Gastrocnemius medialis (tissue), 4 donors: ENCODE data around the gene NEB. TPM values are rescaled to one million over a fixed set of nuclear protein-coding genes. Genes with fewer than 3 reads are reported as not detected.

ENCODE experiments used
- ATAC-seq, 2 donors: fragments of 150-250 bp; one replicate each; pipeline ENCODE4 v1.9.1; 2016
- DNase-seq, 2 donors: peaks; one replicate each; pipeline ENCODE4 v3.0.0-alpha.2; 2019
- H3K27ac ChIP-seq, 4 donors: fragments of 200-600 bp; sonication (generic); 1 replicate in 1 of 4; 2 replicates in 3 of 4; pipeline ENCODE4 v1.5.1; 2016 to 2018; ENCODE audit warnings: mild to moderate bottlenecking in 2 of 4, moderate library complexity in 1 of 4
- H3K27me3 ChIP-seq, 3 donors: fragments of 200-600 bp; sonication (generic) in 2 of 3; 1 replicate in 1 of 3; 2 replicates in 2 of 3; pipeline versions ENCODE4 v1.5.1 to v1.6.0; 2016 to 2019; ENCODE audit warnings: mild to moderate bottlenecking in 1 of 3, moderate library complexity in 1 of 3
- H3K36me3 ChIP-seq, 2 donors: fragments of 200-600 bp; sonication (generic) in 1 of 2; one replicate each; pipeline ENCODE4 v1.5.1; 2017 to 2018
- H3K4me1 ChIP-seq, 2 donors: fragments of 200-600 bp; sonication (generic) in 1 of 2; one replicate each; pipeline ENCODE4 v1.5.1; 2016 to 2017; ENCODE audit warnings: mild to moderate bottlenecking in 2 of 2
- H3K4me3 ChIP-seq, 4 donors: fragments of 200-600 bp; sonication (generic) in 3 of 4; 1 replicate in 1 of 4; 2 replicates in 3 of 4; pipeline ENCODE4 v1.5.1; 2016 to 2019; ENCODE audit warnings: mild to moderate bottlenecking in 2 of 4
- H3K9me3 ChIP-seq, 3 donors: fragments of 200-600 bp; sonication (generic) in 2 of 3; 1 replicate in 1 of 3; 2 replicates in 2 of 3; pipeline ENCODE4 v1.5.1; 2016 to 2019
- POLR2A ChIP-seq, 2 donors: fragments of 450-650 bp; IDR thresholded peaks; one replicate each; pipeline ENCODE4 v1.6.1; 2017; ENCODE audit warnings: antibody characterized with exemption in 2 of 2, mild to moderate bottlenecking in 2 of 2, moderate library complexity in 2 of 2
- in situ Hi-C, 4 donors: fragments of 200-750 bp; cut with MboI; loops; one replicate each; pipeline versions ENCODE4 v1.15.0 to v1.8.0; 2017; ENCODE audit warnings: low sequenced_read_pairs in 4 of 4
- intact Hi-C: fragments of 100-400 bp; cut with DNase I; formaldehyde crosslinking; loops from one replicate; pipeline ENCODE4 v1.15.1; 2023; ENCODE audit warnings: low total_unique reads
- total RNA-seq, 4 donors: library from RNA; depleted of rRNA; stranded (reverse); fragments of >200 nt; gene quantifications; one replicate each; pipeline versions ENCODE4 v1.1.0 to v1.2.3, GENCODE V29; 2016
- TF ChIP-seq, protein P1 (sequence below), 5 experiments: fragments of 450-650 bp in 3 of 5; fragments of 200-600 bp in 2 of 5; sonication (generic) in 2 of 5; IDR thresholded peaks in 4 of 5; conservative IDR thresholded peaks in 1 of 5; 1 replicate in 4 of 5; 2 replicates in 1 of 5; pipeline ENCODE4 v1.5.1; 2016 to 2019; ENCODE audit warnings: antibody characterized with exemption in 5 of 5, mild to moderate bottlenecking in 3 of 5, moderate library complexity in 3 of 5

NEB gene
- total RNA-seq, 4 donors from 2014 or later, result 6,824 to 7,704 (median 7,108) TPM

DNA sequence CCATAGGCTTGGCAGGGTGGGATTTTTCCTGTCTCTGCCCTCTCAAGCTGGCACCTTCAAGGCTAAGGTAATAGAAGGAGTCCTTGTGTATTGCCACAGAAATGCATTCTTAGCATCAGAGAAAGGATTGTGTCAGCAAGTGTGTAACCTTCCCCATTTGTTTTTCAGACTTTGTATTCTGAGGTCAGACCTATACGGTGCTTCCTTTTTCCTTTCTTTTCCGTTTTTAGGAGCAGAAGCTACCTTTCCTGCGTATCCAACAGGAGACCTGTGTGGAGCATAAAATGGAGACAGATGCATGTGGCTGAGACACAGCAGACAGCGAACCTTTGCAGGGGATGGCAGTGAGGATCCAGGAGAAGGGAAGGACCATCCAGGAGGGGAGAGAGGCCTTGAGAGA, 47.4 kb upstream of the NEB start:
- H3K4me3 ChIP-seq, result no peak overlapping the region
- H3K27me3 ChIP-seq, result no peaks in the 10 kb centered on the region
- TF ChIP-seq POLR2A (IDR thresholded peaks at IDR 0.05), result no peak
- TF ChIP-seq, protein P1, sequence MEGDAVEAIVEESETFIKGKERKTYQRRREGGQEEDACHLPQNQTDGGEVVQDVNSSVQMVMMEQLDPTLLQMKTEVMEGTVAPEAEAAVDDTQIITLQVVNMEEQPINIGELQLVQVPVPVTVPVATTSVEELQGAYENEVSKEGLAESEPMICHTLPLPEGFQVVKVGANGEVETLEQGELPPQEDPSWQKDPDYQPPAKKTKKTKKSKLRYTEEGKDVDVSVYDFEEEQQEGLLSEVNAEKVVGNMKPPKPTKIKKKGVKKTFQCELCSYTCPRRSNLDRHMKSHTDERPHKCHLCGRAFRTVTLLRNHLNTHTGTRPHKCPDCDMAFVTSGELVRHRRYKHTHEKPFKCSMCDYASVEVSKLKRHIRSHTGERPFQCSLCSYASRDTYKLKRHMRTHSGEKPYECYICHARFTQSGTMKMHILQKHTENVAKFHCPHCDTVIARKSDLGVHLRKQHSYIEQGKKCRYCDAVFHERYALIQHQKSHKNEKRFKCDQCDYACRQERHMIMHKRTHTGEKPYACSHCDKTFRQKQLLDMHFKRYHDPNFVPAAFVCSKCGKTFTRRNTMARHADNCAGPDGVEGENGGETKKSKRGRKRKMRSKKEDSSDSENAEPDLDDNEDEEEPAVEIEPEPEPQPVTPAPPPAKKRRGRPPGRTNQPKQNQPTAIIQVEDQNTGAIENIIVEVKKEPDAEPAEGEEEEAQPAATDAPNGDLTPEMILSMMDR (IDR thresholded peaks at IDR 0.05 in 4 of 5, conservative IDR thresholded peaks at IDR 0.05 in 1 of 5), result no peak
- peak in 1 of 2 donors; percentile 52 for ATAC-seq
- in situ Hi-C loops (no loop called here), intact Hi-C loops (no loop called here)
- H3K4me1 ChIP-seq, result peaks cover 11 to 16% of the 10 kb centered on the region in 2 donors
- DNase-seq, result no peak
- peaks cover 0 to 16% of the 10 kb centered on the region in 2 donors for H3K36me3 ChIP-seq
- H3K9me3 ChIP-seq, result no peaks in the 10 kb centered on the region
- H3K27ac ChIP-seq, result peak overlapping the region in 1 of 4 donors; percentile 36

DNA sequence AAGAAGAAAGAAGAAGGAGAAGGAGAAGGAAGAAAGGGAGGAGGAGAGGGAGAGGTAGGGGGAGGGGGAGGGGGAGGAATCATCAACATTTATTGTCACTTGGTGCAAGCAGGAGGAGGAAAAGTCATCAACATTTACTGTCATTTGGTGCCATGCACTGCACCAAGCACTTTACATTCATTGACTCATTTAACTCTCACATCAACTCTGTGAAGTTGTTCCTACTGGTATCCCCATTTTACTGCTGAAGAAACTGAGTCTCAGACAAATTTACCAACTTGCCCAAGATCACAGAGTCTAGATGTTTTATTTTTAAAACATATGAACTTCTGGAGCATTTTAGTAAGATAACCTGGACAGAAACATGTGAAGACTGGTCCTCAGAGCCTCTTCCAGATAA, 46.7 kb upstream of the NEB start:
- TF ChIP-seq POLR2A (IDR thresholded peaks at IDR 0.05), result no peak
- TF ChIP-seq, protein P1 (IDR thresholded peaks at IDR 0.05 in 4 of 5, conservative IDR thresholded peaks at IDR 0.05 in 1 of 5), result no peak
- Histone ChIP-seq H3K36me3 (peaks cover 0 to 21% of the 10 kb centered on the region in 2 donors), H3K27me3 (no peaks in the 10 kb centered on the region), H3K4me3 (no peak overlapping the region), H3K4me1 (peaks cover 4 to 9% of the 10 kb centered on the region in 2 donors), H3K27ac (peak overlapping the region in 1 of 4 donors; percentile 36), H3K9me3 (no peaks in the 10 kb centered on the region)
- in situ Hi-C loops (no loop called here), intact Hi-C loops (no loop called here)
- ATAC-seq (no peak), DNase-seq (no peak)

DNA sequence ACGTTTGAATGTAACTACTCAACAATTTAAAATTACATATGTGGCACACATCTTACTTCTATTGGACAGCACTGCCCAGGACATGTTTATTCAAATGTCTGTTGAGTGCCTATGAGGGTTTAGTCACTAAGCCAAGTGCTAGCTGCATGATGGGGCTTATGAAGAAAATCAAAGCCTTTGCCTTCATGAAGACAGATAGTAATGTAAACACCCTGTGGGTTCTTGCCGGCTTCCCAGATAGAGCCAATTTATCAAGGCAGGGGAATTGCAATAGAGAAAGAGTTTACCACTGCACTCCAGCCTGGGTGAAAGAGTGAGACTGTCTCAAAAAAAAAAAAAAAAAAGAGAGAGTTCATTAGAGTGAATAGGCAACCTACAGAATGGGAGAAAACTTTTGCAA, 43.7 kb upstream of the NEB start:
- no peaks in the 10 kb centered on the region for H3K9me3 ChIP-seq
- in situ Hi-C loops (no loop called here), intact Hi-C loops (loop anchor here (2.0 kb wide), 1 partner anchor 31 kb away; no protein-coding TSS in a partner anchor)
- H3K36me3 ChIP-seq, result peaks cover 0 to 18% of the 10 kb centered on the region in 2 donors
- DNase-seq (no peak), ATAC-seq (no peak)
- H3K4me3 ChIP-seq, result no peak overlapping the region
- peaks cover 20 to 21% of the 10 kb centered on the region in 2 donors for H3K4me1 ChIP-seq
- no peaks in the 10 kb centered on the region for H3K27me3 ChIP-seq
- TF ChIP-seq, protein P1 (IDR thresholded peaks at IDR 0.05 in 4 of 5, conservative IDR thresholded peaks at IDR 0.05 in 1 of 5), result no peak
- no peak for TF ChIP-seq POLR2A (IDR thresholded peaks at IDR 0.05)
- peak overlapping the region in 3 of 4 donors; percentile 31 to 92 (median 88) for H3K27ac ChIP-seq

DNA sequence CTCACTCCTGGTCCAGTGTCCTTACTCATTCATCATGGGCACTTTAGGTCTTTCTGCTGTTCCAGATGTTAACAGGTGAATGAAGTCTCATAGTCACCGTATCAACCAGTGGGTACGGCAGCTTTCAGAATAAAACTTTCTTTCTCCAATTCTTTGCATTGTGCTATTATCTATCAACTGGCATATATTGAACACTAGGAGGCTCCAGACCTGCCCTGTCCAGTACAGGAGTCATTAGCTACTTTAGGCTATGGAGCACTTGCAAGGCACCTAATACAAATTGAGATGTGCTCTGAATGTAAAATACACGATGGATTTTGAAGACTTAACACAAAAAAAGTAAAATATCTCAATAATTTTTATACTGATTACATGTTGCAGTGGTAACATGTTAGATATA, 43.2 kb upstream of the NEB start:
- peaks cover 25 to 26% of the 10 kb centered on the region in 2 donors for H3K4me1 ChIP-seq
- TF ChIP-seq POLR2A (IDR thresholded peaks at IDR 0.05), result no peak
- ATAC-seq (no peak), DNase-seq (no peak)
- H3K9me3 ChIP-seq, result no peaks in the 10 kb centered on the region
- H3K27ac ChIP-seq, result peak overlapping the region; percentile 29 to 92 (median 88)
- H3K27me3 ChIP-seq, result no peaks in the 10 kb centered on the region
- in situ Hi-C loops (no loop called here), intact Hi-C loops (no loop called here)
- no peak overlapping the region for H3K4me3 ChIP-seq
- H3K36me3 ChIP-seq, result peaks cover 0 to 13% of the 10 kb centered on the region in 2 donors

DNA sequence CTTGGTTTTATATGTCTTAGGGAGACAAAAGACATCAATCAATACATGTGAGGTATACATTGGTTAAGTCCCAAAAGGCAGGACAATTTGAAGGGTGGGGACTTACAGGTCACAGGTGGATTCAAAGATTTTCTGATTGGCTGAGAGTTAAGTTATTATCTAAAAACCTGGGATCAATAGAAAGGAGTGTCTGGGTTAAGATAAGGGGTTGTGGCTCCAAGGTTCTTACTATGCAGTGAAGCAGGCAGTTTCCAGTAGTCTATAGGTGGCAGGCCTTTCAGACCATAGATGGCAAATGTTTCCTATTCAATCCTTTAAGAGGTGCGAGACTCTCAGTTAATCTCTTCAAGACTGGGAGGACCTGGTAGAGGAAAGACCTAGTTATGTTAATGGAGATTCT, 42.1 kb upstream of the NEB start:
- no peak for DNase-seq
- H3K4me3 ChIP-seq, result no peak overlapping the region
- H3K36me3 ChIP-seq, result peaks cover 0 to 10% of the 10 kb centered on the region in 2 donors
- no peak for ATAC-seq
- peaks cover 36 to 37% of the 10 kb centered on the region in 2 donors for H3K4me1 ChIP-seq
- no peaks in the 10 kb centered on the region for H3K27me3 ChIP-seq
- in situ Hi-C loops (no loop called here), intact Hi-C loops (no loop called here)
- no peaks in the 10 kb centered on the region for H3K9me3 ChIP-seq
- TF ChIP-seq, protein P1 (IDR thresholded peaks at IDR 0.05 in 4 of 5, conservative IDR thresholded peaks at IDR 0.05 in 1 of 5), result no peak
- no peak for TF ChIP-seq POLR2A (IDR thresholded peaks at IDR 0.05)
- H3K27ac ChIP-seq, result peak overlapping the region; percentile 88 to 92 (median 89)
